ENCODE data around the gene SGTB.

The SGTB gene, protein sequence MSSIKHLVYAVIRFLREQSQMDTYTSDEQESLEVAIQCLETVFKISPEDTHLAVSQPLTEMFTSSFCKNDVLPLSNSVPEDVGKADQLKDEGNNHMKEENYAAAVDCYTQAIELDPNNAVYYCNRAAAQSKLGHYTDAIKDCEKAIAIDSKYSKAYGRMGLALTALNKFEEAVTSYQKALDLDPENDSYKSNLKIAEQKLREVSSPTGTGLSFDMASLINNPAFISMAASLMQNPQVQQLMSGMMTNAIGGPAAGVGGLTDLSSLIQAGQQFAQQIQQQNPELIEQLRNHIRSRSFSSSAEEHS

DNA sequence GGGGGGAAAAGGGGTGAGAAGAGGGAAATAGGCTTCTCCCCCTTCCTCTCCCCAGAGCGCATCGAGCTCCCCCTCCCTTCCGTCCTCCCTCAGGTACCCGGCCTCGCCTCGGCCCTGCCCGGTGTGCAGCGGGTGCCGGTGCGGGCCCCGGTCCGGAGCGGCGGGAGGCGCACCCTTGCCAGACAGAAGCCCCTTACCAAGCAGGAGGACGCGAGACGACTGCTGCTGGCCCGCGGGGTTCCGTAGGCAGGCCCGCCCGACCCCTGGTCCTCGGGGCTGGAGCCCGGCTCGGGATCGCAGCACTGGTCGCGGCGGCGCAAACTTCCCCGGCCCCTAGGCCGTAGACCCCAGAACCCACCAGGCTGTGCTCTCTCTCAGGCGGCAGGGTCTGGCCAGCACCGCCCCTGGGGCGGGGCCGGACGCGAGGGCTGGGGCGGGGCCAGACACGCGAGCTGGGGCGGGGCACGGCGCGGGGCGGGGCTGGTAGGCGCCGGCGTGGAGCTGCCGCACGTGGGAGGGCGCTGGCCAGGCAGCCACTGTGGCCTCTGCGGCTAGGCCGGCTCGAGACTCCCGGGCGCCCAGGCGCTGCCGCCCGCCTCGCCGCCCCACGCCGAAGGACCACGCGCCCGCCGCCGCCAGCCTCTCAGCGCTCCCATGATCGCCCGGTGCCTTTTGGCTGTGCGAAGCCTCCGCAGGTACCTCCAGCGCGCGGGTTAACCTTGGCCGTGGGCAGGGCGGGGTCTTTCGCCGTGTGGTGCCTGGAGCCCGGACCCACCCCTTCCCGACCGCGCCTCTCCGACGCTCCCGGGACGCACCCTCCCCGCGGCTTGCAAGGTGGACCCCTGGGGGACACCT is at the start of gene SGTB, which contains the start of gene NLN:
Gene SGTB, minus strand, starts transcription at position 390 of the 855 bp plus-strand sequence. CDS start 1,302 bp downstream, outside the sequence.
Gene NLN, plus strand, starts transcription at position 486 of the 855 bp plus-strand sequence. Its CDS starts 169 bp downstream, at position 655.
- FAIRE-seq (no peak), DNase-seq (ENCODE audit: insufficient read length, low spot score) (peak; percentile 77)
- TF ChIP-seq POLR2A (IDR thresholded peaks at IDR 0.05; ENCODE audit: low read depth, low read length) = peak; percentile 86

DNA sequence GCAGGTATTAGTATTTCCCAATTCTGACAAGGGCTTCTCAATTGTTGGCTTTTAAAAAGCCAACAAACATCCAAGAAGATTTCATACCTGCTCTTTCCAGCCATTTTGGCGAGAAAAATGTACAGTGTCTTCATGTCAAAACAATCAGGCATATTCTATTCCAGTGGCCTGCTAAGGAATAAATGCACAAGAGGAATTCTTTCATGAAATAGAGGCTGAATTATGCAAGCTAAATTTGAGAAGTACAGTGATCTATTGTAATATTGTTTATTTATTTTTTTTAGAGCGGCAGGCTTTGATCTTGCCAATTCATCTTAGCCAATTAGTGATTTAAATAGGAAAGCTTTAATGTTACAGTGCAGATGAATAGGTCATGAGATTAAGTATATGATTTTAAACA is 49.4 kb upstream of the SGTB start:
- FAIRE-seq = no peak
- no peak for TF ChIP-seq POLR2A (IDR thresholded peaks at IDR 0.05; ENCODE audit: low read depth, low read length)
- DNase-seq (ENCODE audit: insufficient read length, low spot score) = no peak

DNA sequence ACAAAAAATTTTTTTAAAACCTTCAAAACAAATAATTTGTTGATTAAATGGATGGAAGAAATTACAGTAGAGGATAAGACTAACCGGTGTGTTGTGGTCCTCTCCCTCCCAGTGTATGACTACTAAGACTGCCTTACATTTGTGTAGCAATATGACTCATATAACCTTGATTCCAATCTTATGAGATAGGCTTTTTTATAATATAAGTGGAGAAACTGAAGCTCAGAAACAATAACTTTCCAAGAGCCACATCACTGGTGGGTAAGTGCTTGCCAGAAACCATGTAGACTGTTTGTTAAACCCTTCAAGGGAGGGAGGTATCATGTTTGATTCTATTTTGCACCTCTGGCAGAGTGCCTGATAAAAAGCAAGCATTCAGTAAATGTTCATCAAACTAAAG is 47.6 kb upstream of the SGTB start:
- no peak for TF ChIP-seq POLR2A (IDR thresholded peaks at IDR 0.05; ENCODE audit: low read depth, low read length)
- peak; percentile 34 for DNase-seq (ENCODE audit: insufficient read length, low spot score)

DNA sequence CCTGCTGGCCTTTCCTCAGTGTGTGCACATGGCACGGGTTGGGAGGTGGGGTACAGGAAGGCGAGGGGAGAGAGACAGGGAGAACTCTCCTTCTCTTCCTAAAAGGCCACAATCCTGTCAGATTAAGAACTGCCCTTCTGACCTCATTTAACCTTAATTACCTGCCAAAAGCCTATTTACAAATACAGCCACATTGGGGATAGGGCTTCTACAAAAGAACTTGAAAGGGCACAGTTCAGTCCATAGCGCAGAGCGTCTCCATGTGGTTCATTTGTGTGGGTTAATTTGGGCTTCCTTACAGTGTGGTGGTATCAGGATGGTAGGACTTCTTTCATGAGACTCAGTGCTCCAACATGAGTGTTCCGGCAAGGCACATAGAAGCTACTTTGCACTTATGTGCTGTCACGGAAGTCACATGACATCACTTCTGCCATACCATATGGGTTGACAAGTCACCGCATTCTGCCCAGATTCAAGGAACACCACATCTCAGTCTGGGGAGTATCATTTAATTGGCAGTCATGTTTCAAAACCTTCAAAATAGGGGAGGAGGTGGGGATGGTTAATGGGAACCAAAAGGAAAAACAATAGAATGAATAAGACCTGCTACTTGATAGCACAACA is 46.9 kb upstream of the SGTB start:
- FAIRE-seq (no peak), DNase-seq (ENCODE audit: insufficient read length, low spot score) (no peak)
- no peak for TF ChIP-seq POLR2A (IDR thresholded peaks at IDR 0.05; ENCODE audit: low read depth, low read length)

More for the DNA sequence above, 47.6 kb upstream of the SGTB start:
- peak; percentile 82 for FAIRE-seq

DNA sequence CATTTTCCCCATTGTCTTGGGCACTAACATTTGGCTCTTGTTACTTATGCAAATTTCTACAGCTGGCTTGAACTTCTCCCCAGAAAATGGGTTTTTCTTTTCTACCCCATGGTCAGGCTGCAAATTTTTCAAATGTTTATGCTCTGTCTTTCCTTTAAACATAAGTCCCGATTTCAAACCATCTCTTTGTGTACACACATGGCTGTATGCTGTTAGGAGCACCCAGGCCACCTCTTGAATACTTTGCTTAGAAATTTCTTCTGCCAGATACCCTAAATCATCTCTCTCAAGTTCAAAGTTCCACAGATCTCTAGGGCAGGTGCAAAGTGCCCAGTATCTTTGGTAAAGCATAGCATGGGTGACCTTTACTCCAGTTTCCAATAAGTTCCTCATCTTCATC is 45.7 kb upstream of the SGTB start:
- no peak for TF ChIP-seq POLR2A (IDR thresholded peaks at IDR 0.05; ENCODE audit: low read depth, low read length)
- FAIRE-seq (no peak), DNase-seq (ENCODE audit: insufficient read length, low spot score) (no peak)

DNA sequence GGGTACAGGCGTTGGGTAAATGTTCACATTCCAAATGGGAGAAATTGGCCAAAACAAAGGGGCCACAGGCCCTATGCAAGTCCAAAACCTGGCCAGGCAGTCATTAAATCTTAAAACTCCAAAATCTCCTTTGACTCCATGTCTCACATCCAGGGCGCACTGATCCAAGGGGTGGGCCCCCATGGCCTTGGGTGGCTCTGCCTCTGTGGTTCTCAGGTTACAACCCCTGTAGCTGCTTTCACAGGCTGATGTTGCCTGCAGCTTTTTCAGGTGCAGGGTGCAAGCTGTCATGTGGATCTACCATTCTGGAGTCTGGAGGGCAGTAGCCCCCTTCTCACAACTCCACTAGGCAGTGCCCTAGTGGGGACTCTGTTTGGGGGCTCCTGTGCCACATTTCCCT is 44.9 kb upstream of the SGTB start:
- FAIRE-seq (no peak), DNase-seq (ENCODE audit: insufficient read length, low spot score) (no peak)
- no peak for TF ChIP-seq POLR2A (IDR thresholded peaks at IDR 0.05; ENCODE audit: low read depth, low read length)

DNA sequence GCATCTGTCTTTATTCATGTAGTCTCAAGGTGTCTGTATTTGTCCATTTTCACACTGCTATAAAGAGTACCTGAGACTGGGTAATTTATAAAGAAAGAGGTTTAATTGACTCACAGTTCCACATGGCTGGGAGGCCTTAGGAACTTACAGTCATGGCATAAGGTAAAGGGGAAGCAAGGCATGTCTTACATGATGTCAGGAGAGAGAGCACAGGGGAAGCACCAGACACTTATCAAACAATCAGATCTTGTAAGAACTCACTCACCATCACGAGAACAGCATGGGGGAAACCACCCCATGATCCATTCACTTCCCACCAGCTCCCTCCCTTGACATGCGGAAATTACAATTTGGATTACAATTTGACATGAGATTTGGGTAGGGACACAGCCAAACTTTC is 44.3 kb upstream of the SGTB start:
- no peak for DNase-seq (ENCODE audit: insufficient read length, low spot score)
- FAIRE-seq = no peak
- no peak for TF ChIP-seq POLR2A (IDR thresholded peaks at IDR 0.05; ENCODE audit: low read depth, low read length)

DNA sequence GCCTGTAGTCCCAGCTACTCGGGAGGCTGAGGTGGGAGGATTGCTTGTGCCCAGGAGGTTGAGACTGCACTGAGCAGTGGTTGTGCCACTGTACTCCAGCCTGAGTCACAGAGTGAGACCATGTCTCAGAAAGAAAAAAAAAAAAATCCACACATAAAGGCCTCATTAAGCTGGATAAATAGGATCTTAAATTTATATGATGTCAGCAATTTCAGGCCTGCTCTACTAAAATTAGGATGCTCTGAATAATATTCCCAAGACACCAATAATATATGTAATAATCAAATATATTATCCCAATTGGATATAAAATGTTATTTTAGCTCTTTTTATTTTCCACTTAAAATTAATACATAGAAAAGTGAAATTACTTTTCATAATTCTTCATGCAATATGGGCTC is 43.7 kb upstream of the SGTB start:
- FAIRE-seq (no peak), DNase-seq (ENCODE audit: insufficient read length, low spot score) (no peak)
- no peak for TF ChIP-seq POLR2A (IDR thresholded peaks at IDR 0.05; ENCODE audit: low read depth, low read length)

DNA sequence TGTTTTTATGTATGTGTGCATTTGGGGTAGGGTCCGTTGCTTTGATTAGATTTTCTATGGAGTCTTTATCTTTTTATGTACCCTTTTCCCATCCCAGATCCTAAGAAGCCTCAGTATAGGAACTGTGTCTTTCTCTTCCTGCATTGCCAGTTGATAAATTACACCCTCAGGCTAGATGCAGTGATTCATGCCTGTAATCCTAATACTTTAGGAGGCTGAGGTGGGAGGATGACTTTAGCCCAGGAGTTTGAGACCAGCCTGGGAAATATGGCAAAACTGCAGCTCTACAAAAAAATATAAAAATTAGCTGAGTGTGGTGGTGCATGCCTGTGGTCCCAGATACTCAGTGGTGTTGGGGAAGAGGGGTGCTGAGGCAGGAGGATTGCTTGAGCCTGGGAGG is 40.3 kb upstream of the SGTB start:
- FAIRE-seq (peak; percentile 81), DNase-seq (ENCODE audit: insufficient read length, low spot score) (no peak)
- no peak for TF ChIP-seq POLR2A (IDR thresholded peaks at IDR 0.05; ENCODE audit: low read depth, low read length)

DNA sequence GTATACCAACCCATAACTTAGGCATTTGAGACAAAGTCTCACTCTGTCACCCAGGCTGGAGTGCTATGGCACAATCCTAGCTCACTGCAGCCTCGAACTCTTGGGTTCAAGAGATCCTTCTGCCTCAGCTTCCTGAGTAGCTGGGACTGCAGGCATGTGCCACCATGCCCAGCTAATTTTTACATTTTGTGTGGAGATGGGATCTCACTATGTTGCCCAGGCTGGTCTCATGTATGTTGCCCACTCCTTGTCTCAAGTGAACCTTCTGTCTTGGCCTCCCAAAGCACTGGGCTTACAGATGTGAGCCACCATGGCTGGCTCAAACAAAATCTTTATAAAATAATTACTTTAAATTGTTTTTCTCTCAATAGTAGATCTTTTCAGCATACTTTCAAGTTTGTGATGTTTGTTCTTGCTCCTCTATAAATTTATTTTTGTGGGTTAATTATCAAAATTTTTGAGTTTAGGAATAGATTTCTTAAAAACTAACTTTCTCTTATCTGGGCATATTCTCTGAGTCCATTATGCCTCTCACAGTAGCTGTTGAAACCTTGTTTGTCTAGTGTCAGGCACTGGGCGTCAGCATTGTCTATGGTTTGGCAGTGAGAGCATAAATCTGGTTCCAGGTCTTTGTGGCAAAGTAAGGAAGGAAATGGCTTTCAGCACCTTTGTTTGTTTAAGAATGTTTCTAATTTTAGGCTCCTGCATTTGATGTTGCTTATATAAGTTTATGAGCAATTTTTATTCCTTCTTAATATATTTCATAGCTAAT is 38.8 kb upstream of the SGTB start:
- FAIRE-seq (peak; percentile 91), DNase-seq (ENCODE audit: insufficient read length, low spot score) (peak; percentile 13)
- no peak for TF ChIP-seq POLR2A (IDR thresholded peaks at IDR 0.05; ENCODE audit: low read depth, low read length)

DNA sequence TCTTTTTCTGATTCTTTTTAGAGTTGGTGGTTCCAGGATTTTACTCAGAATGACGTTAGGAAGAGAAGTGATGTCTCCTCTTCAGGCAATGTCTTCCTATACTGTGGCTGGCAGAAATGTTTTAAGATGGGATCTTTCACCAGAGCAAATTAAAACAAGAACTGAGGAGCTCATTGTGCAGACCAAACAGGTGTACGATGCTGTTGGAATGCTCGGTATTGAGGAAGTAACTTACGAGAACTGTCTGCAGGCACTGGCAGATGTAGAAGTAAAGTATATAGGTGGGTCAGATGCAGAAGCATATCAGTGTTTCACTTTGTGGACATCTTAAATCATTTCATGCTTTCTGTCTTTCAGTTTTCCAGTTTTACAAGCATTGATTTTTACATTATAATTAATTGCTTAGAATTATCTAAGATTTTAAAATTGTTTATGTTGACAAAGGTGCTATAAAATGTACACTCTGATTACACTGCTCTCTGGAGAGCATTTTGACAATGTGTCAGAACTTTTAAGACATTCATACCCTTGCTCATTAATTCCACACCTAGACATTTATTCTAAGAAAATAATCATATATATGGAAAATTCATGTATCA is 36.7 kb upstream of the SGTB start:
- no peak for TF ChIP-seq POLR2A (IDR thresholded peaks at IDR 0.05; ENCODE audit: low read depth, low read length)
- DNase-seq (ENCODE audit: insufficient read length, low spot score) = no peak
- no peak for FAIRE-seq

DNA sequence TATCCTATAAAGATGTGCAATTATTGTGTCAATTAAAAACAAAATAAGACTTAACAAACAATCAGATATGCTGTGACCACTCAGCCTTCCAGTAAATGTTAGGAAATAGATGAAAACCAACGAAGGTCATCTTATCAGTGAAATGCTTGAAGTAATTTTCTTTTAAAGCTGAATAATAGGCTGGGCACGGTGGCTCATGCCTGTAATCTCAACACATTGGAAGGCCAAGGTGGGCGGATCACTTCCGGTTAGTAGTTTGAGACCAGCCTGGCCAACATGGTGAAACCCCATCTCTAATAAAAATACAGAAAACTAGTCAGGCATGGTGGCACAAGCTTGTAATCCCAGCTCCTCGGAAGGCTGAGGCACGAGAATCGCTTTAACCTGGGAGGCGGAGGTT is 31.3 kb upstream of the SGTB start:
- DNase-seq (ENCODE audit: insufficient read length, low spot score) (no peak), FAIRE-seq (no peak)
- no peak for TF ChIP-seq POLR2A (IDR thresholded peaks at IDR 0.05; ENCODE audit: low read depth, low read length)

DNA sequence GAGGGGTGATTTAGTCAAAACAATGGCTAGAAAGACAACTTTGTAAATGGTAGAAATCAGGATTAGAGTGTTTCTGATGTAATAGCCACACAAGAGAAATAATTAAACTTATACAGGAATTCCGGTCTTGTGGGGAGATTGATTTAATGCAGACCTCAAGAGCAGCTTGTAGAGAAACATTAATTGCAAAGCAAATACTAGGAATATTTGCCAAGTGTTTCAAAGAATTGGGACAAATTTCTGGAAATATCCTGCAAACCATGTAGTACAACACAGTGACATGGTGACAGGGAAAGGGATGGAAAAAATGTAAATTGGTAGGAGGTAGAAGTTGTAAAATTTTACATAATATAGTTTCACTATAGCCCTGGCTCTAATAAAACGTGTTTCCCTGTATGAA is 29.0 kb upstream of the SGTB start:
- TF ChIP-seq POLR2A (IDR thresholded peaks at IDR 0.05; ENCODE audit: low read depth, low read length) = no peak
- no peak for FAIRE-seq
- no peak for DNase-seq (ENCODE audit: insufficient read length, low spot score)
